Nephron progenitor cell (in vitro differentiated cells): Measurements from ENCODE around the gene LHFPL5.

ENCODE experiments used
- DNase-seq: peaks from one replicate; pipeline ENCODE4 v3.0.0; 2021
- H3K27ac Mint-ChIP-seq: 2 replicates; pipeline ENCODE4 v1.8.0; 2021; ENCODE audit warnings: mild to moderate bottlenecking, moderate library complexity, mixed read lengths
- H3K27me3 Mint-ChIP-seq: 2 replicates; pipeline ENCODE4 v1.8.0; 2021; ENCODE audit warnings: mild to moderate bottlenecking, low read depth, mixed read lengths; ENCODE audit not compliant: poor library complexity
- H3K36me3 Mint-ChIP-seq: 2 replicates; pipeline ENCODE4 v1.8.0; 2021; ENCODE audit warnings: low read depth, mixed read lengths
- H3K4me1 Mint-ChIP-seq: 2 replicates; pipeline ENCODE4 v1.8.0; 2021; ENCODE audit warnings: mixed read lengths
- H3K4me3 Mint-ChIP-seq: 2 replicates; pipeline ENCODE4 v1.8.0; 2021; ENCODE audit warnings: mild to moderate bottlenecking, moderate library complexity, mixed read lengths
- H3K9me3 Mint-ChIP-seq: 2 replicates; pipeline ENCODE4 v1.8.0; 2021; ENCODE audit warnings: mild to moderate bottlenecking, moderate library complexity, mixed read lengths
- TF ChIP-seq, protein P1 (sequence below): fragments of 200-600 bp; sonication (generic); IDR thresholded peaks from 2 replicates; pipeline ENCODE4 v1.5.0; 2021; ENCODE audit warnings: antibody characterized with exemption

The LHFPL5 gene

DNA sequence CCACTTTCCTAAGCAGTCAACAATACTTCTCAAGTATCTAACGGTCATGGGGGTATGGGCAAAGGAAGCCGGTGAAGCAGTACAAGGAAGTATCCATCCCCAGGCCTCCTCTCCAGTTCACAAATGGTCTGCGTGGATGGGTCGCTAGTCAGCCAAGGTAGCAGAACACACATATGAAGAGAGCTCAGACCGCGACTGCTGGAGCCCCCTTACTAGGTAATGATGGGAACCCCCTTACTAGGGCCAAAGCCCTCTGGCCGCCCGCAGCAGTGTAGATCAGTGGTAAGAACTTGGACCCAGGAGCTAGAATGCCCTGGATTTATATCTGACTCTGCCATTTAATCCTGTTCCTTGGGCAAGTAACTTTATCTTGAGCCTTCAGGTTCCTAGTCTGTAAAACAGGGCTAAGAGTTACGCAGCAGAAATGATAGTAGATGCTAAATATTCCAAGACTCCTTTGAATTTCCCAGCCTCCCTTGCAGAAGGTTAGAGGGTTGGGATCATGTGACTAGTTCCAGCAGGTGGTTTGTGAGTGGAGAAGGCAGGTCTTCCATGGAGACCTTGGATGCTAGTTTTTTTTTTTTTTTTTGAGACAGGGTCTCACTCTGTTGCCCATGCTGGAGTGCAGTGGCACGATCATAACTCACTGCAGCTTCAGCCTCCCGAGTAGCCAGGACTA, 30.9 kb upstream of the LHFPL5 start:
- TF ChIP-seq, protein P1, sequence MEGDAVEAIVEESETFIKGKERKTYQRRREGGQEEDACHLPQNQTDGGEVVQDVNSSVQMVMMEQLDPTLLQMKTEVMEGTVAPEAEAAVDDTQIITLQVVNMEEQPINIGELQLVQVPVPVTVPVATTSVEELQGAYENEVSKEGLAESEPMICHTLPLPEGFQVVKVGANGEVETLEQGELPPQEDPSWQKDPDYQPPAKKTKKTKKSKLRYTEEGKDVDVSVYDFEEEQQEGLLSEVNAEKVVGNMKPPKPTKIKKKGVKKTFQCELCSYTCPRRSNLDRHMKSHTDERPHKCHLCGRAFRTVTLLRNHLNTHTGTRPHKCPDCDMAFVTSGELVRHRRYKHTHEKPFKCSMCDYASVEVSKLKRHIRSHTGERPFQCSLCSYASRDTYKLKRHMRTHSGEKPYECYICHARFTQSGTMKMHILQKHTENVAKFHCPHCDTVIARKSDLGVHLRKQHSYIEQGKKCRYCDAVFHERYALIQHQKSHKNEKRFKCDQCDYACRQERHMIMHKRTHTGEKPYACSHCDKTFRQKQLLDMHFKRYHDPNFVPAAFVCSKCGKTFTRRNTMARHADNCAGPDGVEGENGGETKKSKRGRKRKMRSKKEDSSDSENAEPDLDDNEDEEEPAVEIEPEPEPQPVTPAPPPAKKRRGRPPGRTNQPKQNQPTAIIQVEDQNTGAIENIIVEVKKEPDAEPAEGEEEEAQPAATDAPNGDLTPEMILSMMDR, result no peak
- no peaks in the 10 kb centered on the region for H3K36me3 Mint-ChIP-seq
- no peaks in the 10 kb centered on the region for H3K9me3 Mint-ChIP-seq
- no peak overlapping the region for H3K4me3 Mint-ChIP-seq
- DNase-seq, result no peak
- peaks cover 39% of the 10 kb centered on the region for H3K4me1 Mint-ChIP-seq
- H3K27ac Mint-ChIP-seq, result no peak overlapping the region
- H3K27me3 Mint-ChIP-seq, result peaks cover 29% of the 10 kb centered on the region

DNA sequence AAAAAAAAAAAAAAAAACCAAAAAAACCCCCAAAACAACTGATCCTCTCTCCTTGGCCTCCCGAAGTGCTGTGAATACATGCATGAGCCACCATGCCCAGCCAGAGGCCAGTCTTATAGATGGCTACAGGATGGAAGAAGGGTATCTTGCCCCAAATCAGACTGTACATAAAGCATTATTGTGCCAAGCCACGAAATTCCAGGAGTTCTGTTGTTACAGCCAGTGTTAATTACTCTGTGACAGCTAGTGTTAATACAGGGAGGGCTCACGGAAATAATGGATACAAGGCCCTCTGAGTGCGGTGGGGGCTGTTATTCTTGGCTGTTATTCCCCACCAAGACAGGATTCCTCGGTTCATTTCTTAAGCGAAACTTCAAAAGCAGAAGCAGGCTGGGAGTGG, 30.1 kb upstream of the LHFPL5 start:
- TF ChIP-seq, protein P1, result no peak
- Mint-ChIP-seq H3K36me3 (no peaks in the 10 kb centered on the region), H3K27me3 (peaks cover 26% of the 10 kb centered on the region), H3K9me3 (no peaks in the 10 kb centered on the region), H3K27ac (no peak overlapping the region), H3K4me1 (peaks cover 39% of the 10 kb centered on the region), H3K4me3 (no peak overlapping the region)
- no peak for DNase-seq

DNA sequence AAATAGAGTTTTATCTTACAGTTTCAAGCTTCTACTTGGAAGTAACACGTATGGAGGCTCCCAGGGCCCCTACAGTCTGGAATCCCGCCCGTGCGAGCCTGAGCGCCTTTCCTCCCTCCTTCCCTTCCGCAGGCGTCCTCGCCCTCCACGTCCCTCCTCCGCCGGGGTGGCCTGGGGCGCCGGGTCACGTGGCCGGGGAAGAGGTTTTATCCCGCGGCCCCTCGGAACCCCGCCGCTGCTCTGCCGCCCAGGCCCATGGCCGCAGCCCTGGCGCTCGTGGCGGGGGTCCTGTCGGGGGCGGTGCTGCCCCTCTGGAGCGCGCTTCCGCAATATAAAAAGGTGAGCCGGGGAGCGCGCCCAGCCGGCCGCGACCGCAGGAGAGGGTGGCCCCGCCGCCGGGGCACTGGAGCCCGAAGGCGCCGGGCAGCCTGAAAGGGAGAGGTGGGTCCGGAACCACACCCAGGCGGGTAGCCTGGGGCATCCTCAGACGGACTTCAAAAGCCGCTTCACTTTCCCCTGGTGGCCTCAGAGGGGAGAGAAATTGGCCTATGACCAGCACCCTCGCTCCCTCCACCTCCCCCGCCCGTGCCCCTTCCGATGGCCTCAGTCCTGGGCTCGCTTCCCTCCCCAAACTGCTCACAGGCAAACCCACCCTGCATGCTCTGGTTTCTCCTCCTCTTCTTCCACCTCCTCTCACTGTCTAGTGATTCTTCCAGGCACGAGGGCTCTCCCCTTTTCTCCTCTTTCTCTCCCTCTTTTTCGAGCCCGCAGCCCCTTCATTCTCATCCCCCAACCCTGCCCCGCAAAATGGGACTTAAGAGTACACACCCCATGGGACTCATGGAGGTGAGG, 28.6 kb upstream of the LHFPL5 start, which contains the start of gene CLPSL2:
Gene CLPSL2, plus strand, starts transcription at position 235 of the 852 bp plus-strand sequence. Its CDS starts 21 bp downstream, at position 256.
- no peak within 1 kb of the TSS for H3K27ac Mint-ChIP-seq
- H3K27me3 Mint-ChIP-seq, result peaks cover 30% of the 10 kb centered on the region
- H3K36me3 Mint-ChIP-seq, result no peaks in the 10 kb centered on the region
- no peaks in the 10 kb centered on the region for H3K9me3 Mint-ChIP-seq
- peak within 1 kb of the TSS; percentile 86 for H3K4me3 Mint-ChIP-seq
- H3K4me1 Mint-ChIP-seq, result peaks cover 33% of the 10 kb centered on the region
- TF ChIP-seq, protein P1, result no peak
- peak; percentile 70 for DNase-seq

DNA sequence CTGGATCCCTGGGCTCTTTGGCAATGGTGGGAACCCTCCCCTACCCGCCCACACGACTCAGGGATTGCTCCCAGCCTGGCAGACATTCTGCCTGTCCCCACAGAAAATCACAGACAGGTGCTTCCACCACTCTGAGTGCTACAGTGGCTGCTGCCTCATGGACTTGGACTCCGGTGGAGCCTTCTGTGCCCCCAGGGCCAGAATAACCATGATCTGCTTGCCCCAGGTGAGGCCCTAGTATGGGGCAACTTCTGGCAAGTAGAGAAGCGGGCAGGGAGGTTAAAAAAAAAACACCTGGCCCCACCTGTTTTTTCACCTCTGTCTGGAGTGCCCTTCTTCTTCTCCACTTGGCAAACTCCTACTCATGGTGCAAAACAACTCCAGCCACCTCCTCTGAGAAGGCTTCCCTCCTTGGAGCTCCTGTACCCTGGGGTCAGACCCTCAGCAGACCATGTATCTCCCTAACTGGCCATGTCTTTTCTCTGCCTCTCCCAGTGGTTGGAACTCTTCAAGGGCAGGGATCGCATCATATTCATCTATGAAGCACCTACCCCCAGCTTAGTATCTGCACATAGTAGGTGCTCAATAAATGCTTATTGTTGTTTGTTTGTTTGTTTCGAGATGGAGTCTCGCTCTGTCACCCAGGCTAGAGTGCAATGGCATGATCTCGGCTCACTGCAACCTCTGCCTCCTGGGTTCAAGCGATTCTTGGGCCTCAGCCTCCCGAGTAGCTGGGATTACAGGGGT, 27.6 kb upstream of the LHFPL5 start:
- peak overlapping the region; percentile 76 for H3K4me3 Mint-ChIP-seq
- H3K4me1 Mint-ChIP-seq, result peaks cover 28% of the 10 kb centered on the region
- H3K27me3 Mint-ChIP-seq, result peaks cover 30% of the 10 kb centered on the region
- TF ChIP-seq, protein P1, result no peak
- DNase-seq, result no peak
- H3K27ac Mint-ChIP-seq, result no peak overlapping the region
- no peaks in the 10 kb centered on the region for H3K9me3 Mint-ChIP-seq
- no peaks in the 10 kb centered on the region for H3K36me3 Mint-ChIP-seq

DNA sequence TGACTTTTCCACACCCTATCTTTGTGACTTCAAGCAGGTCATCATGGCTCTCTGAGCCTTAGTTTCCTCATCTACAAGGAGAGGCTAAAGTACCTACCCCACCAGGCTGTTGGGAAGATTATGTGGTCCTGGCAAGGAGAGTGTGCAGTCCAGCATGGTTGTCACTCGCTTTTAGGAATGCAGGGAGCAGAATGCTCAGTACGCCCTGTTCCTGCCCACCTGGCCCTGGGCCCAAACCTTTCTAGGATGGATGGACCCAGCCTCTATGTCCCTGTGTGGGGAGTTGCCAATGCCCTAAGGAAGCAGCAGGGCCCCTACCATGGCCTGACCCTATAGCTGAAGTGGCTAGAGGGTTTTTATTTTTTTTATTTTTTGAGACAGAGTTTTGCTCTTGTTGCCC, 26.7 kb upstream of the LHFPL5 start:
- H3K27me3 Mint-ChIP-seq, result peaks cover 30% of the 10 kb centered on the region
- peaks cover 26% of the 10 kb centered on the region for H3K4me1 Mint-ChIP-seq
- no peak for DNase-seq
- H3K27ac Mint-ChIP-seq, result no peak overlapping the region
- no peaks in the 10 kb centered on the region for H3K36me3 Mint-ChIP-seq
- no peaks in the 10 kb centered on the region for H3K9me3 Mint-ChIP-seq
- TF ChIP-seq, protein P1, result no peak
- no peak overlapping the region for H3K4me3 Mint-ChIP-seq
